ENCODE measurements around the gene FZR1. TPM values are rescaled to one million over a fixed set of nuclear protein-coding genes. Genes with fewer than 3 reads are reported as not detected.

The FZR1 gene
- total RNA-seq, 2 donors from 2014 or later: 16.6 to 20.1 TPM

GRCh38 chr19:3536429-3537100, 30.5 kb downstream of the FZR1 start:
- WGBS, 2 donors: 73 to 76% methylated on average over 9 to 27 of the region's 27 CpGs
- H3K27ac ChIP-seq: no peak overlapping the region

GRCh38 chr19:3537101-3537437, 31.0 kb downstream of the FZR1 start:
- no peak overlapping the region for H3K4me3 ChIP-seq
- DNase-seq: no peak
- intact Hi-C loops (cut with DNase I): no loop called here
- no peaks in the 10 kb centered on the region for H3K4me1 ChIP-seq
- TF ChIP-seq POLR2A (IDR thresholded peaks at IDR 0.05): no peak
- no peak for TF ChIP-seq CTCF (IDR thresholded peaks at IDR 0.05)
- WGBS, 2 donors: 76 to 94% methylated on average over 3 to 13 of the region's 13 CpGs
- H3K27me3 ChIP-seq: no peaks in the 10 kb centered on the region
- H3K36me3 ChIP-seq (replicated peaks in 1 of 2; ENCODE audit: insufficient read depth in 1 of 2, low read depth in 2 of 2): peaks cover 0 to 15% of the 10 kb centered on the region in 2 donors
- no peaks in the 10 kb centered on the region for H3K9me3 ChIP-seq
- ATAC-seq: no peak
- no peak overlapping the region for H3K27ac ChIP-seq

More at GRCh38 chr19:3536429-3537100, 30.5 kb downstream of the FZR1 start:
- H3K4me1 ChIP-seq: no peaks in the 10 kb centered on the region
- intact Hi-C loops (cut with DNase I): no loop called here
- ATAC-seq (peak; percentile 10), DNase-seq (no peak)
- H3K4me3 ChIP-seq: no peak overlapping the region
- TF ChIP-seq CTCF (IDR thresholded peaks at IDR 0.05): no peak
- TF ChIP-seq POLR2A (IDR thresholded peaks at IDR 0.05): no peak
- peaks cover 0 to 17% of the 10 kb centered on the region in 2 donors for H3K36me3 ChIP-seq (replicated peaks in 1 of 2; ENCODE audit: insufficient read depth in 1 of 2, low read depth in 2 of 2)
- H3K27me3 ChIP-seq: no peaks in the 10 kb centered on the region
- no peaks in the 10 kb centered on the region for H3K9me3 ChIP-seq

GRCh38 chr19:3537438-3538240, 31.5 kb downstream of the FZR1 start:
- no peak for ATAC-seq
- H3K27ac ChIP-seq: no peak overlapping the region
- H3K36me3 ChIP-seq (replicated peaks in 1 of 2; ENCODE audit: insufficient read depth in 1 of 2, low read depth in 2 of 2): peaks cover 0 to 13% of the 10 kb centered on the region in 2 donors

GRCh38 chr19:3538258-3538929, 32.3 kb downstream of the FZR1 start:
- DNase-seq: no peak
- no peak overlapping the region for H3K27ac ChIP-seq

More at GRCh38 chr19:3537438-3538240, 31.5 kb downstream of the FZR1 start:
- Histone ChIP-seq H3K4me1 (no peaks in the 10 kb centered on the region), H3K9me3 (no peaks in the 10 kb centered on the region), H3K27me3 (no peaks in the 10 kb centered on the region), H3K4me3 (no peak overlapping the region)
- no peak for DNase-seq
- TF ChIP-seq CTCF (IDR thresholded peaks at IDR 0.05) (no peak), POLR2A (IDR thresholded peaks at IDR 0.05) (peak in 1 of 3 donors; percentile 14)
- WGBS, 2 donors: 80 to 86% methylated on average over 20 to 21 of the region's 22 CpGs
- intact Hi-C loops (cut with DNase I): no loop called here

More at GRCh38 chr19:3538258-3538929, 32.3 kb downstream of the FZR1 start:
- intact Hi-C loops (cut with DNase I): no loop called here
- TF ChIP-seq CTCF (IDR thresholded peaks at IDR 0.05): no peak
- no peak for TF ChIP-seq POLR2A (IDR thresholded peaks at IDR 0.05)
- no peak overlapping the region for H3K4me3 ChIP-seq
- WGBS, 2 donors: 75 to 79% methylated on average over 17 of the region's 25 CpGs
- no peak for ATAC-seq
- no peaks in the 10 kb centered on the region for H3K9me3 ChIP-seq
- no peaks in the 10 kb centered on the region for H3K27me3 ChIP-seq
- no peaks in the 10 kb centered on the region for H3K4me1 ChIP-seq
- H3K36me3 ChIP-seq (replicated peaks in 1 of 2; ENCODE audit: insufficient read depth in 1 of 2, low read depth in 2 of 2): peaks cover 0 to 13% of the 10 kb centered on the region in 2 donors
